ENCODE results near the gene SYT8. TPM values are rescaled to one million over a fixed set of nuclear protein-coding genes. Genes with fewer than 3 reads are reported as not detected.

The SYT8 gene
- total RNA-seq, 1 experiment from 2014 or later, result 1.0 TPM

DNA sequence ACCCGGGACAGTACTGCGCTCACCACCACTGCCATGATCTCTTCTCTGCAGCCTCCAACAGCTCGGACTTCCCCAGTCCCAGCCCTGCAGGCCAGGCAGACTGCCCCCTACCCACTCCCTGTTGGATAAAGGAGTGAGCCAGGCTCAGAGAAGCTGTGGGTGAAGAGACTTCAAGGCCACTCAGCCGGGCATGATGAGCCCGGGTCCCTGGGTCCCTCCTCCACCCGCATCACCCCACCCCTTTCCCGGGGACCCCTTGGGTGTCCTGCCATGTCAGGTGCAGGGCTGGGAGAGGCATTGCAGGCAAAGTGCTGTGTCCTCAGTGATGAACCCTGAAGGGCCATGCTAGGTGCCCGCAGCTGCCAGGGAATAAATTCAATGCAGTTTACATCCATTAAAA lies 32.6 kb downstream of the SYT8 start:
- ChIA-PET RAD21 (ENCODE audit: low non-redundant PET in 1 of 2, low total read pairs in 2 of 2, uncharacterized antibody in 2 of 2, unreplicated experiment in 2 of 2) (no interaction called here), CTCF (no interaction called here), POLR2A (no interaction called here)
- H3K27ac ChIP-seq (ENCODE audit: low read depth, low read length), result no peak overlapping the region
- no peak overlapping the region for H3K9ac ChIP-seq (ENCODE audit: low read length)
- H3K9me2 ChIP-seq (ENCODE audit: insufficient read depth), result no peaks in the 10 kb centered on the region
- H3K79me2 ChIP-seq (ENCODE audit: insufficient read depth, low read length), result no peaks in the 10 kb centered on the region
- intact Hi-C loops (cut with micrococcal nuclease), result no loop called here
- ATAC-seq (no peak), DNase-seq (ENCODE audit: low read depth, low spot score) (no peak)
- H3K27me3 ChIP-seq (ENCODE audit: insufficient read depth, low read length), result no peaks in the 10 kb centered on the region
- TF ChIP-seq EZH2phosphoT487 (IDR thresholded peaks at IDR 0.05; ENCODE audit: borderline replicate concordance) (no peak), RAD21 (IDR thresholded peaks at IDR 0.05; ENCODE audit: low read depth) (no peak), SRF (IDR thresholded peaks at IDR 0.05; ENCODE audit: low read depth) (no peak), YY1 (IDR thresholded peaks at IDR 0.05; ENCODE audit: extremely low read depth, insufficient replicate concordance, low read depth, low read length) (no peak)
- H4K20me1 ChIP-seq (ENCODE audit: insufficient read depth), result no peaks in the 10 kb centered on the region
- H2AFZ ChIP-seq (ENCODE audit: low read depth, low read length, poor library complexity, severe bottlenecking), result no peak overlapping the region
- BruUV-seq (replicated peaks), result no TSS peak
- H3K4me1 ChIP-seq (ENCODE audit: control insufficient read depth in 1 of 2, insufficient read depth in 2 of 2, low read length in 2 of 2), result peaks cover 26 to 27% of the 10 kb centered on the region in 2 experiments
- H3K4me3 ChIP-seq (replicated peaks in 1 of 2; ENCODE audit: low read depth in 1 of 2, low read length in 2 of 2), result no peak overlapping the region
- no peak overlapping the region for H3K4me2 ChIP-seq (ENCODE audit: low read length)
- no peaks in the 10 kb centered on the region for H3K36me3 ChIP-seq (ENCODE audit: control insufficient read depth in 1 of 2, insufficient read depth in 2 of 2, low read length in 2 of 2)
- H3K9me3 ChIP-seq (ENCODE audit: control insufficient read depth in 1 of 2, insufficient read depth in 1 of 2, low read depth in 1 of 2, low read length in 2 of 2), result no peaks in the 10 kb centered on the region

DNA sequence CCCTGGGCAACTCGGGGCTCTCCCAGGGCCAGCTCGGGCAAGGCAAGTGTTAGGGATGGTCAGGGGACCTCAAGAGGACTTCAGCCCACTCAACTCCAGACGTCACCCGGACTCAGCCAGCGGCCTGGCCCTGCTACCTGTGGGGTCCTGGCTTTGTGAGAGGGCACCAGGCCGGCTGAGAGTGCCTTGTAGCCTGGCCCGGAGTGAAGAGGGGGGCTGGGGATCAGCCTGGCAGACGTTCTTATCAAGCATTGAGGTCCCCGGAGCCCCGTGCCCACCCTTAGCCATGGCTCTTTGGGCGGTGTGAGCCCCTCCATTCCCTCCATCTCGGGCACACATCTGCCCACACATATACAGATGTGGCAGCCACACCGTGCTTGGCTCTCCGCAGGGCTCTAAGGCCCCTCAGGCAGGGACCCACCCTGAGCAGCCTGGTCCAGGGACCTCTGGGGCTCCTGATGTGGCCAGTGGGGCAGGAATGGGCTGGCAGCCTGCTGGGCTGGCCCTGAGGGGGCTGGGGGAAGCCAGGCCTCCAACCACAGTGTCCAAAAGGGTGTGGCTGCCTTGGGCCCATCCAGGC lies 33.4 kb downstream of the SYT8 start:
- Histone ChIP-seq H3K9me3 (ENCODE audit: control insufficient read depth in 1 of 2, insufficient read depth in 1 of 2, low read depth in 1 of 2, low read length in 2 of 2) (no peaks in the 10 kb centered on the region), H3K36me3 (ENCODE audit: control insufficient read depth in 1 of 2, insufficient read depth in 2 of 2, low read length in 2 of 2) (no peaks in the 10 kb centered on the region), H4K20me1 (ENCODE audit: insufficient read depth) (no peaks in the 10 kb centered on the region), H3K27ac (ENCODE audit: low read depth, low read length) (no peak overlapping the region), H3K4me3 (replicated peaks in 1 of 2; ENCODE audit: low read depth in 1 of 2, low read length in 2 of 2) (no peak overlapping the region), H2AFZ (ENCODE audit: low read depth, low read length, poor library complexity, severe bottlenecking) (no peak overlapping the region), H3K79me2 (ENCODE audit: insufficient read depth, low read length) (no peaks in the 10 kb centered on the region), H3K9me2 (ENCODE audit: insufficient read depth) (no peaks in the 10 kb centered on the region), H3K4me1 (ENCODE audit: control insufficient read depth in 1 of 2, insufficient read depth in 2 of 2, low read length in 2 of 2) (peaks cover 18 to 20% of the 10 kb centered on the region in 2 experiments), H3K27me3 (ENCODE audit: insufficient read depth, low read length) (no peaks in the 10 kb centered on the region), H3K9ac (ENCODE audit: low read length) (no peak overlapping the region), H3K4me2 (ENCODE audit: low read length) (no peak overlapping the region)
- ATAC-seq, result no peak
- DNase-seq (ENCODE audit: low read depth, low spot score), result no peak
- ChIA-PET CTCF (no interaction called here), RAD21 (ENCODE audit: low non-redundant PET in 1 of 2, low total read pairs in 2 of 2, uncharacterized antibody in 2 of 2, unreplicated experiment in 2 of 2) (no interaction called here), POLR2A (no interaction called here)
- TF ChIP-seq POLR2A (IDR thresholded peaks at IDR 0.05; ENCODE audit: borderline replicate concordance, extremely low read depth, insufficient read depth, insufficient read length) (no peak), EGR1 (IDR thresholded peaks at IDR 0.05; ENCODE audit: low read depth) (no peak), ZFX (IDR thresholded peaks at IDR 0.05) (no peak), JUND (IDR thresholded peaks at IDR 0.05) (no peak), CEBPB (IDR thresholded peaks at IDR 0.05; ENCODE audit: low read depth) (no peak)
- TF ChIP-seq, protein P1, sequence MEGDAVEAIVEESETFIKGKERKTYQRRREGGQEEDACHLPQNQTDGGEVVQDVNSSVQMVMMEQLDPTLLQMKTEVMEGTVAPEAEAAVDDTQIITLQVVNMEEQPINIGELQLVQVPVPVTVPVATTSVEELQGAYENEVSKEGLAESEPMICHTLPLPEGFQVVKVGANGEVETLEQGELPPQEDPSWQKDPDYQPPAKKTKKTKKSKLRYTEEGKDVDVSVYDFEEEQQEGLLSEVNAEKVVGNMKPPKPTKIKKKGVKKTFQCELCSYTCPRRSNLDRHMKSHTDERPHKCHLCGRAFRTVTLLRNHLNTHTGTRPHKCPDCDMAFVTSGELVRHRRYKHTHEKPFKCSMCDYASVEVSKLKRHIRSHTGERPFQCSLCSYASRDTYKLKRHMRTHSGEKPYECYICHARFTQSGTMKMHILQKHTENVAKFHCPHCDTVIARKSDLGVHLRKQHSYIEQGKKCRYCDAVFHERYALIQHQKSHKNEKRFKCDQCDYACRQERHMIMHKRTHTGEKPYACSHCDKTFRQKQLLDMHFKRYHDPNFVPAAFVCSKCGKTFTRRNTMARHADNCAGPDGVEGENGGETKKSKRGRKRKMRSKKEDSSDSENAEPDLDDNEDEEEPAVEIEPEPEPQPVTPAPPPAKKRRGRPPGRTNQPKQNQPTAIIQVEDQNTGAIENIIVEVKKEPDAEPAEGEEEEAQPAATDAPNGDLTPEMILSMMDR (IDR thresholded peaks at IDR 0.05 in 2 of 3, conservative IDR thresholded peaks at IDR 0.05 in 1 of 3; ENCODE audit: borderline replicate concordance in 1 of 3, insufficient read depth in 1 of 3, low read depth in 2 of 3, low read length in 2 of 3), result no peak
- TF ChIP-seq, protein P2, sequence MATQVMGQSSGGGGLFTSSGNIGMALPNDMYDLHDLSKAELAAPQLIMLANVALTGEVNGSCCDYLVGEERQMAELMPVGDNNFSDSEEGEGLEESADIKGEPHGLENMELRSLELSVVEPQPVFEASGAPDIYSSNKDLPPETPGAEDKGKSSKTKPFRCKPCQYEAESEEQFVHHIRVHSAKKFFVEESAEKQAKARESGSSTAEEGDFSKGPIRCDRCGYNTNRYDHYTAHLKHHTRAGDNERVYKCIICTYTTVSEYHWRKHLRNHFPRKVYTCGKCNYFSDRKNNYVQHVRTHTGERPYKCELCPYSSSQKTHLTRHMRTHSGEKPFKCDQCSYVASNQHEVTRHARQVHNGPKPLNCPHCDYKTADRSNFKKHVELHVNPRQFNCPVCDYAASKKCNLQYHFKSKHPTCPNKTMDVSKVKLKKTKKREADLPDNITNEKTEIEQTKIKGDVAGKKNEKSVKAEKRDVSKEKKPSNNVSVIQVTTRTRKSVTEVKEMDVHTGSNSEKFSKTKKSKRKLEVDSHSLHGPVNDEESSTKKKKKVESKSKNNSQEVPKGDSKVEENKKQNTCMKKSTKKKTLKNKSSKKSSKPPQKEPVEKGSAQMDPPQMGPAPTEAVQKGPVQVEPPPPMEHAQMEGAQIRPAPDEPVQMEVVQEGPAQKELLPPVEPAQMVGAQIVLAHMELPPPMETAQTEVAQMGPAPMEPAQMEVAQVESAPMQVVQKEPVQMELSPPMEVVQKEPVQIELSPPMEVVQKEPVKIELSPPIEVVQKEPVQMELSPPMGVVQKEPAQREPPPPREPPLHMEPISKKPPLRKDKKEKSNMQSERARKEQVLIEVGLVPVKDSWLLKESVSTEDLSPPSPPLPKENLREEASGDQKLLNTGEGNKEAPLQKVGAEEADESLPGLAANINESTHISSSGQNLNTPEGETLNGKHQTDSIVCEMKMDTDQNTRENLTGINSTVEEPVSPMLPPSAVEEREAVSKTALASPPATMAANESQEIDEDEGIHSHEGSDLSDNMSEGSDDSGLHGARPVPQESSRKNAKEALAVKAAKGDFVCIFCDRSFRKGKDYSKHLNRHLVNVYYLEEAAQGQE (IDR thresholded peaks at IDR 0.05; ENCODE audit: low read depth), result no peak
- TF ChIP-seq, protein P3, sequence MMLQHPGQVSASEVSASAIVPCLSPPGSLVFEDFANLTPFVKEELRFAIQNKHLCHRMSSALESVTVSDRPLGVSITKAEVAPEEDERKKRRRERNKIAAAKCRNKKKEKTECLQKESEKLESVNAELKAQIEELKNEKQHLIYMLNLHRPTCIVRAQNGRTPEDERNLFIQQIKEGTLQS (IDR thresholded peaks at IDR 0.05), result no peak
- TF ChIP-seq, protein P4, sequence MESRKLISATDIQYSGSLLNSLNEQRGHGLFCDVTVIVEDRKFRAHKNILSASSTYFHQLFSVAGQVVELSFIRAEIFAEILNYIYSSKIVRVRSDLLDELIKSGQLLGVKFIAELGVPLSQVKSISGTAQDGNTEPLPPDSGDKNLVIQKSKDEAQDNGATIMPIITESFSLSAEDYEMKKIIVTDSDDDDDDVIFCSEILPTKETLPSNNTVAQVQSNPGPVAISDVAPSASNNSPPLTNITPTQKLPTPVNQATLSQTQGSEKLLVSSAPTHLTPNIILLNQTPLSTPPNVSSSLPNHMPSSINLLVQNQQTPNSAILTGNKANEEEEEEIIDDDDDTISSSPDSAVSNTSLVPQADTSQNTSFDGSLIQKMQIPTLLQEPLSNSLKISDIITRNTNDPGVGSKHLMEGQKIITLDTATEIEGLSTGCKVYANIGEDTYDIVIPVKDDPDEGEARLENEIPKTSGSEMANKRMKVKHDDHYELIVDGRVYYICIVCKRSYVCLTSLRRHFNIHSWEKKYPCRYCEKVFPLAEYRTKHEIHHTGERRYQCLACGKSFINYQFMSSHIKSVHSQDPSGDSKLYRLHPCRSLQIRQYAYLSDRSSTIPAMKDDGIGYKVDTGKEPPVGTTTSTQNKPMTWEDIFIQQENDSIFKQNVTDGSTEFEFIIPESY (IDR thresholded peaks at IDR 0.05; ENCODE audit: extremely low read depth, insufficient replicate concordance, low read length), result no peak
- BruUV-seq (replicated peaks), result no TSS peak
- intact Hi-C loops (cut with micrococcal nuclease), result no loop called here
